ENCODE data around the gene MPND.

- TF ChIP-seq, protein P1, sequence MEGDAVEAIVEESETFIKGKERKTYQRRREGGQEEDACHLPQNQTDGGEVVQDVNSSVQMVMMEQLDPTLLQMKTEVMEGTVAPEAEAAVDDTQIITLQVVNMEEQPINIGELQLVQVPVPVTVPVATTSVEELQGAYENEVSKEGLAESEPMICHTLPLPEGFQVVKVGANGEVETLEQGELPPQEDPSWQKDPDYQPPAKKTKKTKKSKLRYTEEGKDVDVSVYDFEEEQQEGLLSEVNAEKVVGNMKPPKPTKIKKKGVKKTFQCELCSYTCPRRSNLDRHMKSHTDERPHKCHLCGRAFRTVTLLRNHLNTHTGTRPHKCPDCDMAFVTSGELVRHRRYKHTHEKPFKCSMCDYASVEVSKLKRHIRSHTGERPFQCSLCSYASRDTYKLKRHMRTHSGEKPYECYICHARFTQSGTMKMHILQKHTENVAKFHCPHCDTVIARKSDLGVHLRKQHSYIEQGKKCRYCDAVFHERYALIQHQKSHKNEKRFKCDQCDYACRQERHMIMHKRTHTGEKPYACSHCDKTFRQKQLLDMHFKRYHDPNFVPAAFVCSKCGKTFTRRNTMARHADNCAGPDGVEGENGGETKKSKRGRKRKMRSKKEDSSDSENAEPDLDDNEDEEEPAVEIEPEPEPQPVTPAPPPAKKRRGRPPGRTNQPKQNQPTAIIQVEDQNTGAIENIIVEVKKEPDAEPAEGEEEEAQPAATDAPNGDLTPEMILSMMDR (IDR thresholded peaks at IDR 0.05) = no peak
- TF ChIP-seq SIN3A (IDR thresholded peaks at IDR 0.05; ENCODE audit: borderline replicate concordance, low read depth, low read length) (no peak), EP300 (IDR thresholded peaks at IDR 0.05; ENCODE audit: borderline replicate concordance in 1 of 2, low read depth in 1 of 2, low read length in 1 of 2) (no peak), ELF1 (IDR thresholded peaks at IDR 0.05) (no peak), TEAD4 (IDR thresholded peaks at IDR 0.05; ENCODE audit: borderline replicate concordance, insufficient read depth) (no peak), GATA2 (CRISPR knock-in tag; IDR thresholded peaks at IDR 0.05) (no peak), FOXJ3 (CRISPR knock-in tag; IDR thresholded peaks at IDR 0.05) (no peak), POLR2AphosphoS5 (IDR thresholded peaks at IDR 0.05; ENCODE audit: low read depth, low read length) (no peak), ZBTB33 (IDR thresholded peaks at IDR 0.05; ENCODE audit: borderline replicate concordance, low read depth) (no peak), NRF1 (IDR thresholded peaks at IDR 0.05; ENCODE audit: low read depth, low read length) (no peak), CHD2 (IDR thresholded peaks at IDR 0.05; ENCODE audit: low read length, partially characterized antibody) (no peak), JUND (IDR thresholded peaks at IDR 0.05) (no peak)
These were observed 18.9 kb downstream of the MPND start for GRCh38 chr19:4362101-4362828.
